ENCODE results near the gene COP1. TPM values are rescaled to one million over a fixed set of nuclear protein-coding genes. Genes with fewer than 3 reads are reported as not detected.
"Not testable (repeated sequence)": the region's sequence is repeated elsewhere in the genome, so short reads cannot be mapped to it uniquely, and the experiment has no call there.

COP1 gene
- total RNA-seq, 2 experiments from 2014 or later: 41.7 to 48.3 TPM

DNA sequence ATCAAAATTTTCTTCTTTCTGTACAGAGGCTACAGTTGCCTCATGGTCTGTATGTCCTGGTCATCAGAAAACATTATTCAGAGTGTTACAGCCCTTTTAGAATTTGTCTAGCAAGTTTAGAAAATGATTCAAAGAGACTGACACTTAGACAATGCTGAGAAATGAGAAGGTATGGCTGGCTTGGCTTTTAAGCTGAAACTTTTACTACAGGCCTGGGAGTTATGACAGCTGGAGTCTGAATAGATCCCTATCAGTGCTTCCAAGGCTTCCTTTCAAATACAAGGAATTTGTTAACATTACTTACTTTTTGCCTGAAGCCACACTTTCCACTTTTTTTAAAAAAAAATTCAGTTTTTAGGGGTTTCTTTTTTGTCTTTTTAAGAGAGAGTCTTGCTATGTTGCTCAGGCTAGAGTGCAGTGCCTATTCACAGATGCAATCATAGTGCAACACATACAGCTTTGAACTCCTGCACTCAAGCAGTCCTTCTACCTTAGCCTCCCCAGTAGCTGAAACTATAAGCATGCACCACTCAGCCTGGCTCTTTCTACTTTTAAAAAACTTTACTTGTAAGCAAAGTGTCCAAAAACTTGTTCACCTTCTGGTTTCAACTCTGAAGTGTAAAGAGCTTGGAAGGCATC, 10.5 kb upstream of the COP1 start:
- Mint-ChIP-seq H3K27me3 (ENCODE audit: low read depth) (peaks cover 5% of the 10 kb centered on the region), H3K27ac (no peak overlapping the region), H3K36me3 (ENCODE audit: low read depth) (no peaks in the 10 kb centered on the region), H3K4me3 (no peak overlapping the region), H3K4me1 (ENCODE audit: low read depth) (no peaks in the 10 kb centered on the region), H3K9me3 (ENCODE audit: insufficient read depth) (no peaks in the 10 kb centered on the region)
- DNase-seq (no peak), ATAC-seq (no peak)
- CTCF ChIA-PET: no interaction called here
- POLR2A ChIA-PET: interaction anchor here (1.6 kb wide), 1 partner anchor 10 kb away, joined by 4 read pairs; the partner anchor contains the start of gene COP1

DNA sequence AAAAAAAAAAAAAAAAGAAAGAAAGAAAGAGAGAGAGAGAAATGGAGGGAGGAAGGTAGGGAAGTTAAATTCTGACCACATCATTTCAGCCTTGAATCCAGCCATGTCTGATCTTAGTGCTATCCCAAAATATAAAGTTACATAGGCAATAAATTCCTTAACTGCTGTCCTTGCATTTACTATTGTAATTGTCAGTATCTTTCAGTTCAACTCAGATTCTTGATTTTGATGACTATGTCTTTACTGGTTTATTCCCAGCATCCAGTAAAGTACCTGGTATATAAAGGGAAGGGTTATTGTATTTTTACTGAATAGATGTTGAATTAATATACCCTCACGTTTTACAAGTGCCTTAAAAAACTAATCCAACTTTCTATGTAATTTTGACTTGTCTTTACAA, 8.9 kb upstream of the COP1 start:
- no peak overlapping the region for H3K4me3 Mint-ChIP-seq
- H3K27ac Mint-ChIP-seq: no peak overlapping the region
- no peaks in the 10 kb centered on the region for H3K36me3 Mint-ChIP-seq (ENCODE audit: low read depth)
- peaks cover 5% of the 10 kb centered on the region for H3K27me3 Mint-ChIP-seq (ENCODE audit: low read depth)
- DNase-seq: no peak
- H3K4me1 Mint-ChIP-seq (ENCODE audit: low read depth): no peaks in the 10 kb centered on the region
- POLR2A ChIA-PET: no interaction called here
- H3K9me3 Mint-ChIP-seq (ENCODE audit: insufficient read depth): no peaks in the 10 kb centered on the region
- ATAC-seq: no peak
- CTCF ChIA-PET: no interaction called here

DNA sequence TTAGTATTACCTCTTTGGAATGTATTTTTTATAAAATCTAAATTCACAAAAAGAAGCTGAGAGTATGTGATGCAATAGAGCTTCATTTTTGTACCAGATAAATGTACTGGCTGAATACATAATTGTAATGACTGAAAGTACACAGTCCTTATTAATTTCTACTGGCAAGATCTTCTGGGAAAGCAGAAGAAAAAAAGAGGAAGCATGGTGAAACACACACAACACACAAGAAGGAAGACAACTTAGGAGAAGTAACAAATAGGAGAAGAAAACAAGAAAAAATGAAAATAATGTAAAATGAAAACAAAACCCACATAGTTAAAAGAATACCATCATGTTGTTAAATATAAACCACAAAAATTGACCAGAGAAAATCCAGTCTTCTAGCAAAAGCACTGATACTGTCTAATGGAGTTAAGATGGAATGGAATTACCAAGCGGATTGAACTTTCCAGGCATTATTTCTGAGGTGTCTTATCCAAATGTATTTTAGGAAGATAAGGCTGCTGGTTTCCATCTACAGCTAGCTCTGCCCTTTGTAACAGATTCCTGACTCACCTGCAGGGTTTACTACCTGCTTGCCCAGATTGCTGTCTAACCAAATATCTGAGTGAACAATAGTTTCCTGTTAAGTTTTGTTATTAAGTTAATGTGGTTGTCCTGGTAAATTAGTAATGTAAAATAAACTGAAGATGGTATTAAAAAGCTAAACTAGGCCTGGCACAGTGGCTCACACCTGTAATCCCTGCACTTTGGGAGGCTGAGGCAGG, 4.5 kb upstream of the COP1 start:
- Mint-ChIP-seq H3K27me3 (ENCODE audit: low read depth) (peaks cover 4% of the 10 kb centered on the region), H3K4me3 (no peak overlapping the region), H3K9me3 (ENCODE audit: insufficient read depth) (no peaks in the 10 kb centered on the region), H3K27ac (no peak overlapping the region), H3K4me1 (ENCODE audit: low read depth) (no peaks in the 10 kb centered on the region), H3K36me3 (ENCODE audit: low read depth) (peaks cover 2% of the 10 kb centered on the region)
- ATAC-seq (no peak), DNase-seq (no peak)
- ChIA-PET POLR2A (interaction anchor here (0.6 kb wide), 1 partner anchor 65 kb away, joined by 3 read pairs; no protein-coding TSS in a partner anchor), CTCF (no interaction called here)

DNA sequence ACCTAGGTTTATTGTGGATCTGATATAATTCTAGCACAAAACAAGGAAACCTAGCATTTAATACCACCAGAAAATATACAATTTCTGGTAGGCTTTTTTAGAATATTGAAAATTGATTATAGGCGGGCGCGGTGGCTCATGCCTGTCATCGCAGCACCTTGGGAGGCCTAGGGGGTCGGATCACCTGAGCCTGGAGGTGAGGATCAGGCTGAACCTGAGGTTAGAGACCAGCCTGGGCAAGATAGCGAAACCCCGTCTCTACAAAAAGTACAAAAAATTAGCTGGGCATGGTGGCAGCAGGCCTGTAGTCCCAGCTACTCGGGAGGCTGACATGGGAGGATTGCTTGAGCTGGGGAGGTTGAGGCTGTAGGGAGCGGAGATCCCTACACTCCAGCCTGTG, 948 bp upstream of the COP1 start:
- CTCF ChIA-PET: interaction anchor here (0.8 to 1.3 kb wide), 5 partner anchors 11 to 134 kb away, joined by 3 to 8 read pairs (median 3); no protein-coding TSS in a partner anchor
- POLR2A ChIA-PET: interaction anchor here (0.6 to 1.3 kb wide), 4 partner anchors 9 to 48 kb away, joined by 3 to 5 read pairs (median 4); no protein-coding TSS in a partner anchor
- H3K4me1 Mint-ChIP-seq (ENCODE audit: low read depth): peaks cover 24% of the 10 kb centered on the region
- no peaks in the 10 kb centered on the region for H3K27me3 Mint-ChIP-seq (ENCODE audit: low read depth)
- H3K27ac Mint-ChIP-seq: peak overlapping the region; percentile 99
- DNase-seq: no peak
- ATAC-seq: no peak
- H3K9me3 Mint-ChIP-seq (ENCODE audit: insufficient read depth): no peaks in the 10 kb centered on the region
- peaks cover 10% of the 10 kb centered on the region for H3K36me3 Mint-ChIP-seq (ENCODE audit: low read depth)
- H3K4me3 Mint-ChIP-seq: peak overlapping the region; percentile 96

DNA sequence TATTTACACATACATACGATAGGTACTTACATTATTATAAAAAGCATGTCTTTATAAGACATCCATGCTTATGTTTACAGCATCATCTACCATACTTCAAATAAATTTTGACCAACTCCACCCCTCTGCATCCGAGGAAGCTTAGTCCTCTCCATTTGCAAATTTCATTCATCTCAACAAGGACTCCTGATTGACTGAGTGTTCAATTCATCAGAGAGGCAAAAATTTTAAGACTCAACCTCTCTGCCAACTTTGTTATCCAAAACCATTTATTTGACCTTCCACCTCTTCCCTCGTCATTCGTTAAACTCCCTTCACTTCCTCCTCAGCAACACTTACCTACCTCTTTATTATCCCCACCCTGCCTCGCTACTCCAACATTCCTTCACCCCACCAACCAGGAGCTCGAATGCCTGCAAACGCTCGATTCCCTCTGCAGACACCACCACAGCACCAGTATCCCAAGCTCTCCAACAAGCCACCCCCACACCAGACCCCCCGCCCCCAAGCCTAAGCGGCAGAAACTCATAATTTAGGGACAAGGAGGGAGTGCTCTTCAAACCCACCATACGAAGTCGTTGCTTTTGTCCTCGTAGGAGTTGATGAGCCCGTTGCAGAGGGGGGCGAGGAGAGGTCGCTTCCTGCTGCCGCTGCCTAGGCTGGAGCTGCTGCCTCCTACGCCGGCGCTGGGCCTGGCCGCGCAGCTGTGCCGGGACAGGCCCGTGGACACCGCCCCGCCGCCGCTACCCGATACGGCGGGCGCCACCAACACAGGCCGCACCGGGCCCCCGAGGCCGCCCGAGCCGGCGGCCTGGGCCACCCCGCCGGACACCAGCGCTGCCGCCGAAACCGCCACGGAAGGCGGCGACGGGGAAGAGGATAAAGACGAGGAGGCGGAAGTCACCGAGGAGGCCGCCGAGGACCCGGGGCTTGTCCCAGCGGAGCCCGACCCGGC, 803 bp downstream of the COP1 start:
- ChIA-PET POLR2A (interaction anchor here (1.2 kb wide), 1 partner anchor 21 kb away, joined by 3 read pairs; no protein-coding TSS in a partner anchor), CTCF (interaction anchor here (0.9 to 1.2 kb wide), 2 partner anchors 9 to 11 kb away, joined by 3 to 4 read pairs; no protein-coding TSS in a partner anchor)
- DNase-seq (peak; percentile 50), ATAC-seq (peak; percentile 24)
- Mint-ChIP-seq H3K9me3 (ENCODE audit: insufficient read depth) (no peaks in the 10 kb centered on the region), H3K27me3 (ENCODE audit: low read depth) (no peaks in the 10 kb centered on the region), H3K4me3 (peak overlapping the region; percentile 100), H3K27ac (peak overlapping the region; percentile 99), H3K4me1 (ENCODE audit: low read depth) (peaks cover 31% of the 10 kb centered on the region), H3K36me3 (ENCODE audit: low read depth) (peaks cover 15% of the 10 kb centered on the region)

DNA sequence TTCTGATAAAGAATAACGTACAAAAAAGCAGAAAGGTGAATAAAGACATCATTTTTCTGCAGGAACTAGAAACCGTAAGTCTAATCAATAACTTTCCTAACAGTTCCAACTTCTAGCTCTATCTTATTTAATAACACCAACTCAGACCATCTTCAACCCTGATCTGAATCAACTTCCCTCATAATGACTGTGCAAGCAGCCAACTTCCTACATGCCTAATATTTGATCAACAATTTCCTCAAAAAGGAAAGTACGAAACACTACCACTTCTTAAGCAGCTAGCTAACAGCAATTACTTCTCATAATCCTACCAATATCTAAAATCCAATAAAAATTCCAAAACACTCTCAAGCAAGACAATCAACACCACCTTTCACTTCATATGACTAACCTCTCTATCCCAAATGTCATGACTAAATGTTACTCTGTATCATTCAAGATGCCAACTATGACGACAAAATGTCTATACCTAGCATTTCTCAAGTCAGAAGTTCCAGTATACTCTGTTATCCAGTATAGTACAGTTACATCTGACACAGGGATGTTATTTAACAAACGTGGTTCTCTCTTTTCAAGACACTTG, 1.7 kb downstream of the COP1 start:
- no peak for ATAC-seq
- DNase-seq: no peak
- peak overlapping the region; percentile 100 for H3K4me3 Mint-ChIP-seq
- peaks cover 32% of the 10 kb centered on the region for H3K4me1 Mint-ChIP-seq (ENCODE audit: low read depth)
- ChIA-PET POLR2A (no interaction called here), CTCF (interaction anchor here (1.2 kb wide), 1 partner anchor 10 kb away, joined by 4 read pairs; no protein-coding TSS in a partner anchor)
- H3K36me3 Mint-ChIP-seq (ENCODE audit: low read depth): peaks cover 17% of the 10 kb centered on the region
- no peaks in the 10 kb centered on the region for H3K9me3 Mint-ChIP-seq (ENCODE audit: insufficient read depth)
- H3K27ac Mint-ChIP-seq: peak overlapping the region; percentile 98
- H3K27me3 Mint-ChIP-seq (ENCODE audit: low read depth): no peaks in the 10 kb centered on the region

DNA sequence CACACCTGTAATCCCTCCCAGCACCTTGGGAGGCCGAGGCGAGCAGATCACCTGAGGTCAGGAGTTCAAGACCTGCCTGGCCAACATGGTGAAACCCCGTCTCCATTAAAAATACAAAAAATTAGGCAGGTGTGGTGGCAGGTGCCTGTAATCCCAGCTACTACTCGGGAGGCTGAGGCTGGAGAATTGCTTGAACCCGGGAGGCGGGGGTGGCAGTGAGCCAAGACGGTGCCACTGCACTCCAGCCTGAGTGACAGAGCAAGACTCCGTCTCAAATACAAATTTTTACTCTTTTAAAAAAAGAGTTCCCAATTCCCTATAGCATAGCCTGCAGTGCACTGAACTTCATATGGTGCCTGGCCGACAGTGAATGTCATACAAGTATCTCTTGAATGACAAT, 2.4 kb downstream of the COP1 start:
- H3K9me3 Mint-ChIP-seq (ENCODE audit: insufficient read depth); POLR2A ChIA-PET: not testable (repeated sequence)

DNA sequence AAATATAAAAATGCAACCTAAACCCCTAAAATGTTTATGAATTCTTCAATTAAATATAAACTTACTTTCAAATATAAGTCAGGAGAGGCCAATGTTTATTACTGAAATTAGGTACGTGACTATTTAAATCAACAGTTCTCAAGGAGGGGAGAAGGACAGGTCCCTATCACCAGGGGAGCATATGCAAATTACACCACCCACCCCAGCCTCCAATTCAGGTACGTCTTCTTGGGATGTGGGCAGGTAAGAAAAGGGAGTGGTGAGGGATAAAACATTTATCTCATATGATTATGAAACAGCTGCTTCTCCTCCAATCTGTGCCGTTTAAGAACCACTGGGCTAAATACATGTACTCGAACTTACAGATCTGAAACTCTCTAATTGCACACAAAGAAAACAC, 3.4 kb downstream of the COP1 start:
- Mint-ChIP-seq H3K4me1 (ENCODE audit: low read depth) (peaks cover 41% of the 10 kb centered on the region), H3K4me3 (no peak overlapping the region), H3K27ac (no peak overlapping the region), H3K9me3 (ENCODE audit: insufficient read depth) (no peaks in the 10 kb centered on the region), H3K27me3 (ENCODE audit: low read depth) (no peaks in the 10 kb centered on the region), H3K36me3 (ENCODE audit: low read depth) (peaks cover 20% of the 10 kb centered on the region)
- no peak for ATAC-seq
- no peak for DNase-seq
- CTCF ChIA-PET: interaction anchor here (0.7 to 1.1 kb wide), 2 partner anchors 37 to 348 kb away, joined by 3 read pairs; no protein-coding TSS in a partner anchor
- POLR2A ChIA-PET: no interaction called here

More for the DNA sequence above, 2.4 kb downstream of the COP1 start:
- H3K27me3 Mint-ChIP-seq (ENCODE audit: low read depth); ATAC-seq; H3K27ac Mint-ChIP-seq; DNase-seq: not testable (repeated sequence)
- H3K4me3 Mint-ChIP-seq: peak overlapping the region; percentile 100
- H3K4me1 Mint-ChIP-seq (ENCODE audit: low read depth): peaks cover 38% of the 10 kb centered on the region
- peaks cover 17% of the 10 kb centered on the region for H3K36me3 Mint-ChIP-seq (ENCODE audit: low read depth)
- CTCF ChIA-PET: interaction anchor here (1.2 kb wide), 1 partner anchor 9 kb away, joined by 4 read pairs; no protein-coding TSS in a partner anchor

DNA sequence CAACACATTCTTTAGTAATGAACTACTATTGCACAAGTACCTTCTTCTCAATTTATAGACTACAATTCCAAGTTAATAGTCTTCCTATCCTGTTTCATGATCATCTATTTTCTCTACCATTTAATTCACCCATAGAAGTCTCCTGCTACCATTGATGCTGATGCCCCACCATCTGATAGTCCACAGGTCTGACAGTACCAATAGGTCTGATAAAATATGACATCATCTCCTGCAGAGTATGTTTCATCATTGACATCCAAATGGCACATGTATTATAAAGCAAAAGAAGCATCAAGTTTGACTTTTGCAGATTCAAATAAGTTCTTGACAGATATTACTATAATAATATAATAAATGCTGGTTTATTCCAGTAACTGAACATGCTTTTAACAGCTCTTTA, 5.5 kb downstream of the COP1 start:
- no peaks in the 10 kb centered on the region for H3K27me3 Mint-ChIP-seq (ENCODE audit: low read depth)
- ChIA-PET POLR2A (no interaction called here), CTCF (no interaction called here)
- H3K27ac Mint-ChIP-seq: no peak overlapping the region
- ATAC-seq (no peak), DNase-seq (no peak)
- H3K4me3 Mint-ChIP-seq: no peak overlapping the region
- peaks cover 30% of the 10 kb centered on the region for H3K36me3 Mint-ChIP-seq (ENCODE audit: low read depth)
- H3K4me1 Mint-ChIP-seq (ENCODE audit: low read depth): peaks cover 52% of the 10 kb centered on the region
- no peaks in the 10 kb centered on the region for H3K9me3 Mint-ChIP-seq (ENCODE audit: insufficient read depth)

DNA sequence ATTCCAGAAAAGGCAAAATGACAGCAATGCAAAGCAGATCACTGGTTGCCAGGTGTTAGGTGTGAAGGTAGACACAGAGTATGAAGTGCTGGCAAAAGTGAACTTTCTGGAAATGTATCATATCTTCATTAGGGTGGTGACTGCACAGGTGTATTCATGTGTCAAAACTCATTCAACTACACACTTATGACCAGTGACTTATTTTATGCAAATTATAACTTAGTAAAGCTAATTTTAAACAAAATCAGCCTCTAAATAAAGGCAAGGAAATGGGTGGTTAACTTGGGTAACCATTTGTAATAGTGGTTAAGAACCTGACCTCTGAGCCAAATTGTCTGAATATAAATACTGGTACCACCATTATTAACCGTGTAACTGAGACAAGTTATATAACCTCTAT, 7.4 kb downstream of the COP1 start:
- Mint-ChIP-seq H3K9me3 (ENCODE audit: insufficient read depth) (no peaks in the 10 kb centered on the region), H3K36me3 (ENCODE audit: low read depth) (peaks cover 25% of the 10 kb centered on the region), H3K27ac (no peak overlapping the region), H3K4me3 (no peak overlapping the region), H3K27me3 (ENCODE audit: low read depth) (no peaks in the 10 kb centered on the region), H3K4me1 (ENCODE audit: low read depth) (peaks cover 51% of the 10 kb centered on the region)
- DNase-seq: no peak
- no peak for ATAC-seq
- POLR2A ChIA-PET: no interaction called here
- CTCF ChIA-PET: no interaction called here

DNA sequence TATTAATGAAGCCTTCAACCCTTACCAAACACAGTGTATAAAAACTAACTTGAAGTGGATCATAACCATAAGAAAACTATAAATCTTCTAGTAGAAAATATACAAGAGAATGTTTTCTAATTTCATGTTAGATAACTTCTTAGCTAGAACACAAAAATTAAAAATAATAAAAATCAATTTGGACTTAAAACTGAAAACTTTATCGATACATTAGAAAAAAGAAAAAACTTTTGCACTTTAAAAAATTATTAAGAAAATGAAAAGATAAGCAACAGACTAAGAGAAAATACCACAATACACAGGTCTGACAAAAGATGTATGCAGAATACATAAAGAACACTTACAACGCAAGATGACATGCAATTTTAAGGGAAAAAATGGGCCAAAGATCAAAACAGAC, 8.7 kb downstream of the COP1 start:
- CTCF ChIA-PET: no interaction called here
- peaks cover 28% of the 10 kb centered on the region for H3K36me3 Mint-ChIP-seq (ENCODE audit: low read depth)
- H3K4me1 Mint-ChIP-seq (ENCODE audit: low read depth): peaks cover 42% of the 10 kb centered on the region
- POLR2A ChIA-PET: no interaction called here
- ATAC-seq: no peak
- no peak overlapping the region for H3K27ac Mint-ChIP-seq
- DNase-seq: no peak
- H3K27me3 Mint-ChIP-seq (ENCODE audit: low read depth): no peaks in the 10 kb centered on the region
- H3K4me3 Mint-ChIP-seq: no peak overlapping the region
- H3K9me3 Mint-ChIP-seq (ENCODE audit: insufficient read depth): peaks cover 7% of the 10 kb centered on the region

All from activated CD8-positive, alpha-beta T cell treated with anti-CD3 and anti-CD28 coated beads, Interleukin-2, amount 10 ng/mL, durations not matched to agents 7 days and 5 days (primary cell).